Mesenchymal stem cell (in vitro differentiated cells and primary cell): Measurements from ENCODE around the gene ARHGAP32.

Source experiments
- DNase-seq: peaks from one replicate; pipeline ENCODE4 v3.0.0-alpha.2; 2013
- H2AFZ ChIP-seq: one replicate; pipeline ENCODE4 v1.6.1; 2013; ENCODE audit warnings: low read depth, mild to moderate bottlenecking, control low read depth, inconsistent platforms, low read length, moderate library complexity
- H2AK5ac ChIP-seq: 2 replicates; pipeline ENCODE4 v1.6.1; 2013; ENCODE audit warnings: low read length, moderate library complexity, mild to moderate bottlenecking, inconsistent platforms; ENCODE audit not compliant: severe bottlenecking
- H2BK120ac ChIP-seq: one replicate; pipeline ENCODE4 v1.6.1; 2013; ENCODE audit warnings: low read depth, mild to moderate bottlenecking, inconsistent platforms, low read length, moderate library complexity
- H2BK12ac ChIP-seq, 2 experiments: one replicate each; pipeline ENCODE4 v1.6.1; 2013; ENCODE audit warnings: inconsistent platforms in 2 of 2, low read length in 2 of 2, mild to moderate bottlenecking in 2 of 2, moderate library complexity in 2 of 2, control low read depth in 1 of 2
- H2BK15ac ChIP-seq: one replicate; pipeline ENCODE4 v1.6.1; 2013; ENCODE audit warnings: mild to moderate bottlenecking, low read depth, inconsistent platforms; ENCODE audit not compliant: poor library complexity, severe bottlenecking
- H2BK5ac ChIP-seq: 2 replicates; pipeline ENCODE4 v1.6.1; 2013; ENCODE audit warnings: low read depth, mild to moderate bottlenecking, low read length, control low read depth, inconsistent platforms; ENCODE audit not compliant: poor library complexity, severe bottlenecking
- H3K14ac ChIP-seq, 2 experiments: one replicate each; pipeline ENCODE4 v1.6.1; 2013; ENCODE audit warnings: inconsistent platforms in 2 of 2, low read length in 2 of 2, control low read depth in 1 of 2, mild to moderate bottlenecking in 1 of 2, moderate library complexity in 1 of 2
- H3K18ac ChIP-seq, 2 experiments: one replicate each; pipeline ENCODE4 v1.6.1; 2013; ENCODE audit warnings: inconsistent platforms in 2 of 2, low read length in 2 of 2, control low read depth in 1 of 2, low read depth in 1 of 2, mild to moderate bottlenecking in 1 of 2
- H3K23ac ChIP-seq, 2 experiments: one replicate each; pipeline ENCODE4 v1.6.1; 2013; ENCODE audit warnings: inconsistent platforms in 2 of 2, low read length in 2 of 2, mild to moderate bottlenecking in 2 of 2, moderate library complexity in 2 of 2, control low read depth in 1 of 2
- H3K27ac ChIP-seq: 2 replicates; pipeline ENCODE4 v1.5.1; 2013; ENCODE audit warnings: mild to moderate bottlenecking, moderate library complexity, low read length, control low read depth, inconsistent platforms; ENCODE audit not compliant: poor library complexity, severe bottlenecking
- H3K27me3 ChIP-seq, 2 experiments: 2 replicates each; pipeline versions ENCODE4 v1.6.1 to v1.7.0; 2013; ENCODE audit warnings: low read length in 2 of 2, mild to moderate bottlenecking in 2 of 2, moderate library complexity in 2 of 2, control low read depth in 1 of 2, inconsistent platforms in 1 of 2; ENCODE audit not compliant: control insufficient read depth in 1 of 2, insufficient read depth in 1 of 2
- H3K36me3 ChIP-seq, 2 experiments: 2 replicates each; pipeline versions ENCODE4 v1.6.1 to v1.7.0; 2013; ENCODE audit warnings: low read length in 2 of 2, control low read depth in 1 of 2, inconsistent platforms in 1 of 2, low read depth in 1 of 2, mild to moderate bottlenecking in 1 of 2; ENCODE audit not compliant: insufficient read depth in 2 of 2, control insufficient read depth in 1 of 2
- H3K4ac ChIP-seq, 2 experiments: one replicate each; pipeline ENCODE4 v1.6.1; 2013; ENCODE audit warnings: inconsistent platforms in 2 of 2, low read length in 2 of 2, mild to moderate bottlenecking in 2 of 2, moderate library complexity in 2 of 2, control low read depth in 1 of 2, low read depth in 1 of 2
- H3K4me1 ChIP-seq: 2 replicates; pipeline ENCODE4 v1.6.1; 2013; ENCODE audit warnings: low read depth, low read length, control low read depth; ENCODE audit not compliant: control insufficient read depth, insufficient read depth
- H3K4me2 ChIP-seq: 2 replicates; pipeline ENCODE4 v1.6.1; 2013; ENCODE audit warnings: low read length, mild to moderate bottlenecking, inconsistent platforms; ENCODE audit not compliant: poor library complexity, severe bottlenecking
- H3K4me3 ChIP-seq, 2 experiments: 2 replicates each; pipeline versions ENCODE4 v1.5.1 to v1.7.0; 2013; ENCODE audit warnings: low read length in 2 of 2, mild to moderate bottlenecking in 2 of 2, control low read depth in 1 of 2, low read depth in 1 of 2; ENCODE audit not compliant: insufficient read depth in 1 of 2
- H3K79me1 ChIP-seq: replicated peaks from 2 replicates; pipeline ENCODE4 v1.6.1; 2013; ENCODE audit warnings: mild to moderate bottlenecking, control low read depth, low read length, inconsistent platforms; ENCODE audit not compliant: poor library complexity, severe bottlenecking
- H3K9ac ChIP-seq: 2 replicates; pipeline ENCODE4 v1.7.0; 2013; ENCODE audit warnings: mild to moderate bottlenecking, low read length, moderate library complexity
- H3K9me3 ChIP-seq: 2 replicates; pipeline ENCODE4 v1.7.0; 2013; ENCODE audit warnings: mild to moderate bottlenecking, low read length; ENCODE audit not compliant: control insufficient read depth
- H4K8ac ChIP-seq: one replicate; pipeline ENCODE4 v1.6.1; 2013; ENCODE audit warnings: inconsistent platforms, mild to moderate bottlenecking, low read length, moderate library complexity
- H4K91ac ChIP-seq: one replicate; pipeline ENCODE4 v1.6.1; 2013; ENCODE audit warnings: mild to moderate bottlenecking, low read length, inconsistent platforms
- WGBS: methylation state at CpG from one replicate; pipeline ENCODE4 v1.1.7; 2013; ENCODE audit warnings: mixed read lengths; 5-methylcytosine and 5-hydroxymethylcytosine counted together

The ARHGAP32 gene

DNA sequence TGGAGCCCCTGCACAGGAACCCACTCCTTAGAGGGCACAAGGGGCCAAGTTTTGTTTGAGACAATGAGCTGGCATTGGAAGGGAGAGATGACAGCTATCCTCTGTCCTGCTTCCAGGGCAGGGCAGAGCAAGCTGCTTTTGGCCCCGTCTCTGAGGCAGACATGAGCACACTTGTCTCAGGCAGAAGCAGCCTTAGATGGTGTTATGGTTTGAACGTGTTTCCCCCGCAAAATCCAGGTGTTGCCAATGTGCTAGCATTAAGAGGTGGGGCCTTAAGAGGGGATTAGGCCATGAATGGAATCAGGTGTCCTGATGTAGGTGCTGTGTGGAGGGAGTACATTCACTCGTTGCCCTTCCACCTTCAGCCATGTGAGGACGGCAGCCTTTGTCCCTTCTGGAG lies 252.0 kb downstream of the ARHGAP32 start:
- 89% methylated on average over 5 of the region's 5 CpGs for WGBS
- Histone ChIP-seq H3K27ac (no peak overlapping the region), H3K79me1 (no peaks in the 10 kb centered on the region), H3K4ac (no peak overlapping the region), H3K4me2 (no peak overlapping the region), H2AK5ac (no peak overlapping the region), H3K27me3 (peaks cover 42 to 69% of the 10 kb centered on the region in 2 experiments), H3K18ac (no peak overlapping the region), H4K8ac (peak overlapping the region; percentile 55), H2AFZ (no peak overlapping the region), H2BK15ac (no peak overlapping the region), H3K4me1 (peaks cover 6% of the 10 kb centered on the region), H3K23ac (no peak overlapping the region), H3K14ac (no peak overlapping the region), H3K9me3 (no peaks in the 10 kb centered on the region), H2BK12ac (no peak overlapping the region), H2BK5ac (no peak overlapping the region), H3K4me3 (no peak overlapping the region), H3K36me3 (no peaks in the 10 kb centered on the region), H3K9ac (no peak overlapping the region), H2BK120ac (no peak overlapping the region), H4K91ac (peak overlapping the region; percentile 56)
- no peak for DNase-seq

DNA sequence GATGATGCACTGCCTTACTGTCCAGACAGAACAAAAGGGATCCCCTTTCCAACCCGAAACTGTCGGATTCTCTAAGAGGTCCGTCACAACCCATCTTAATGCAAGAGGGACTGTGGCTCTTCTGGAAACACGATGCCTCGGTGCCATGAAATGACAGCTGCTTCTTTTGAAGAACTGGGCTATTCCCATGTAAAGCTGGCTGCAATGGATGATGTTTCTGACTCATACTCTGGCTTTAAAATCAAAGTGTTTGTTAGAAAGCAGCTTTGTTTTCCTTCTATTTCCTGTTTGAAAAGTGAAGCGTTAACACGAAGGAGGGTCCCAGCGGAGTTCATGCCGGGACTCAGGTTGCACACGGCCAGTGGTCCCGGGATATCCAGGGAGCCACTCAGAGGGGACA lies 252.5 kb downstream of the ARHGAP32 start:
- no peak overlapping the region for H3K9ac ChIP-seq
- DNase-seq: no peak
- H3K79me1 ChIP-seq: no peaks in the 10 kb centered on the region
- H3K36me3 ChIP-seq: no peaks in the 10 kb centered on the region
- H4K8ac ChIP-seq: no peak overlapping the region
- no peak overlapping the region for H3K18ac ChIP-seq
- no peak overlapping the region for H3K27ac ChIP-seq
- 54% methylated on average over 11 of the region's 11 CpGs for WGBS
- no peak overlapping the region for H2BK120ac ChIP-seq
- no peak overlapping the region for H2BK12ac ChIP-seq
- H3K4me2 ChIP-seq: no peak overlapping the region
- H3K4ac ChIP-seq: no peak overlapping the region
- peaks cover 44 to 70% of the 10 kb centered on the region in 2 experiments for H3K27me3 ChIP-seq
- H3K23ac ChIP-seq: no peak overlapping the region
- no peak overlapping the region for H2BK15ac ChIP-seq
- no peak overlapping the region for H3K14ac ChIP-seq
- H3K4me3 ChIP-seq: no peak overlapping the region
- H2AK5ac ChIP-seq: no peak overlapping the region
- no peak overlapping the region for H2BK5ac ChIP-seq
- peaks cover 6% of the 10 kb centered on the region for H3K4me1 ChIP-seq
- H2AFZ ChIP-seq: no peak overlapping the region
- H4K91ac ChIP-seq: no peak overlapping the region
- no peaks in the 10 kb centered on the region for H3K9me3 ChIP-seq

DNA sequence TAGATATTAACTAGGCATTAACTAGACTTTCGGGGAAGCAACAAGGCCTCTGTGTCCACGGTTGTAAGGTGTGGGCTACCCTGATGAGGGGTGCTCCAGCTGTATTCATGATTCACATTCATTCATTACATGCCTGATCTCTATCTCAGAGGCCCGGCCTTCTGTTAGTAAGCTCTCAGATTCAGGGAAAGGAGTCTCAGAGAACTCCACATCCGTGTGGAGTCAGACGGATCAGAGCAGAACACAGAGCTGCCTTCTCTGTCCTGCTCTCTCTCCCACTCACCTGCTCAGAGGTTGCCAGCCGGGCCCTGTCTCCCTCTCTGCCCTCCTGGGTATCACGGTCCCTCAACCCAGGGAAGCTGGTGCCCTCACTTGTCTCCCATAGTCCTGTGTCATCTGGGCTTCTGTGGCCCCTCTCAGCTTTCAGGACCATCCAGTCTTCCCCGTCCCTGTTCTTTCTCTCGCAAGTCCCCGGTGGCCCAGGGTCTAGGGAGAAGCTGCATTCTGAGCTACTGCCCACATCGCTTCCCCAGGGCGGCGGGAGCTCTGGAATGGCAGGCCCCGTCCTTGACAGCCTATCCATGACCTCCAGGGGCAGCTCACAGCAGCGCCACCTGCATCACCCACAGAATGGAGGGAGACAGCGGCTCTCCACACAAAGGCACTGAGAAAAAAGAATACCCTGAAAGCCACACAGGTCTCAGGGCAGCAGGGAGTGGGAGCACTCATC lies 253.8 kb downstream of the ARHGAP32 start:
- H3K4ac ChIP-seq: no peak overlapping the region
- peaks cover 6% of the 10 kb centered on the region for H3K4me1 ChIP-seq
- H3K9ac ChIP-seq: no peak overlapping the region
- H3K27ac ChIP-seq: no peak overlapping the region
- 94% methylated on average over 16 of the region's 16 CpGs for WGBS
- H4K91ac ChIP-seq: no peak overlapping the region
- H3K79me1 ChIP-seq: no peaks in the 10 kb centered on the region
- H2AK5ac ChIP-seq: no peak overlapping the region
- H3K14ac ChIP-seq: peak overlapping the region in 1 of 2 experiments; percentile 13
- H3K4me2 ChIP-seq: no peak overlapping the region
- H3K18ac ChIP-seq: peak overlapping the region in 1 of 2 experiments; percentile 21
- no peak for DNase-seq
- H4K8ac ChIP-seq: no peak overlapping the region
- no peak overlapping the region for H2BK5ac ChIP-seq
- no peak overlapping the region for H2AFZ ChIP-seq
- H3K23ac ChIP-seq: no peak overlapping the region
- H3K36me3 ChIP-seq: no peaks in the 10 kb centered on the region
- no peak overlapping the region for H3K4me3 ChIP-seq
- no peak overlapping the region for H2BK15ac ChIP-seq
- H3K27me3 ChIP-seq: peaks cover 49 to 77% of the 10 kb centered on the region in 2 experiments
- H3K9me3 ChIP-seq: no peaks in the 10 kb centered on the region
- no peak overlapping the region for H2BK120ac ChIP-seq
- H2BK12ac ChIP-seq: peak overlapping the region in 1 of 2 experiments; percentile 13

DNA sequence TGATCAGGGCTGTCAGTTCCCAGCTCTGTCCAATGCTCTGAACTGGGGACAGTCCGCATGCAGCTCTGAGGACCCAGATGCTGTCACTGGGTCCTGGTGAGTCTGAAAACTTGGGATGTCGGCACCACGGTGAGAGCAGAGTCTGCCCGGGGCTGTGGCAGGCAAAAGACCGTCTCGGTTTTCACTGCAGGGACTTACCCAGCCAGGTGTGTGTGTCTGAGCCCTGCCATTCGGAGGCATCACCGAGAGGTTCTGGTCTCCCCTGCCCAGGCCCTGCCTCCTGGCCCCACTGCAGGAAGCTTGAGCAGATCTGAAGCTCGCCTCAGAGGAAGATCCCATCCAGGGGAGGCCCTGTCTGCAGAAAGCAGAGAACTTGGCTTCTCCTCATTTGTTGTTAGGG lies 254.6 kb downstream of the ARHGAP32 start:
- H3K27me3 ChIP-seq: peaks cover 47 to 75% of the 10 kb centered on the region in 2 experiments
- H4K8ac ChIP-seq: peak overlapping the region; percentile 27
- no peak overlapping the region for H3K14ac ChIP-seq
- no peak overlapping the region for H2BK120ac ChIP-seq
- no peak overlapping the region for H3K23ac ChIP-seq
- no peak overlapping the region for H2BK5ac ChIP-seq
- H2BK12ac ChIP-seq: no peak overlapping the region
- H3K4ac ChIP-seq: no peak overlapping the region
- no peaks in the 10 kb centered on the region for H3K36me3 ChIP-seq
- no peak overlapping the region for H3K18ac ChIP-seq
- H4K91ac ChIP-seq: no peak overlapping the region
- no peak overlapping the region for H2BK15ac ChIP-seq
- no peak overlapping the region for H3K9ac ChIP-seq
- no peak overlapping the region for H3K4me3 ChIP-seq
- peaks cover 3% of the 10 kb centered on the region for H3K4me1 ChIP-seq
- 87% methylated on average over 9 of the region's 9 CpGs for WGBS
- H3K79me1 ChIP-seq: no peaks in the 10 kb centered on the region
- H3K9me3 ChIP-seq: no peaks in the 10 kb centered on the region
- no peak overlapping the region for H2AFZ ChIP-seq
- H2AK5ac ChIP-seq: no peak overlapping the region
- H3K27ac ChIP-seq: no peak overlapping the region
- no peak for DNase-seq
- H3K4me2 ChIP-seq: no peak overlapping the region
